ENCODE measurements around the gene YAE1.
"Not testable (repeated sequence)": the region's sequence is repeated elsewhere in the genome, so short reads cannot be mapped to it uniquely, and the experiment has no call there.

The YAE1 gene

GRCh38 chr7:39566023-39566921 is at the start of gene YAE1:
Gene YAE1 (plus strand): TSS chr7:39566404. CDS start chr7:39566419, 15 bp downstream.
- peak; percentile 86 for DNase-seq

GRCh38 chr7:39516498-39516897 is 49.7 kb upstream of the YAE1 start:
- DNase-seq, result no peak

GRCh38 chr7:39517240-39517639 is 49.0 kb upstream of the YAE1 start:
- no peak for DNase-seq

- no peak for DNase-seq
Observed at GRCh38 chr7:39525926-39526325, 40.3 kb upstream of the YAE1 start.

GRCh38 chr7:39526666-39527065 is 39.5 kb upstream of the YAE1 start:
- DNase-seq, result no peak

GRCh38 chr7:39527296-39527695 is 38.9 kb upstream of the YAE1 start:
- DNase-seq, result no peak

- no peak for DNase-seq
Observed at GRCh38 chr7:39527951-39528350, 38.3 kb upstream of the YAE1 start.

- no peak for DNase-seq
Observed at GRCh38 chr7:39528849-39529248, 37.4 kb upstream of the YAE1 start.

- no peak for DNase-seq
Observed at GRCh38 chr7:39529582-39529981, 36.6 kb upstream of the YAE1 start.

- no peak for DNase-seq
Observed at GRCh38 chr7:39530971-39531370, 35.2 kb upstream of the YAE1 start.

- DNase-seq, result no peak
Observed at GRCh38 chr7:39531818-39532217, 34.4 kb upstream of the YAE1 start.

- DNase-seq, result no peak
Observed at GRCh38 chr7:39532832-39533231, 33.4 kb upstream of the YAE1 start.

- no peak for DNase-seq
Observed at GRCh38 chr7:39534599-39534998, 31.6 kb upstream of the YAE1 start.

- no peak for DNase-seq
Observed at GRCh38 chr7:39535064-39535463, 31.1 kb upstream of the YAE1 start.

- DNase-seq, result no peak
Observed at GRCh38 chr7:39535720-39536119, 30.5 kb upstream of the YAE1 start.

- no peak for DNase-seq
Observed at GRCh38 chr7:39536951-39537350, 29.3 kb upstream of the YAE1 start.

- DNase-seq, result peak; percentile 71
Observed at GRCh38 chr7:39539816-39540215, 26.4 kb upstream of the YAE1 start.

GRCh38 chr7:39540320-39540719 is 25.9 kb upstream of the YAE1 start:
- DNase-seq, result peak; percentile 93

- DNase-seq, result no peak
Observed at GRCh38 chr7:39541511-39541910, 24.7 kb upstream of the YAE1 start.

GRCh38 chr7:39544774-39545173 is 21.4 kb upstream of the YAE1 start:
- not testable (repeated sequence) for DNase-seq

GRCh38 chr7:39547336-39547735 is 18.9 kb upstream of the YAE1 start:
- DNase-seq, result peak; percentile 19

- DNase-seq, result no peak
Observed at GRCh38 chr7:39550411-39550810, 15.8 kb upstream of the YAE1 start.

- DNase-seq, result no peak
Observed at GRCh38 chr7:39553436-39553835, 12.8 kb upstream of the YAE1 start.

- no peak for DNase-seq
Observed at GRCh38 chr7:39554583-39555165, 11.5 kb upstream of the YAE1 start.

- DNase-seq, result no peak
Observed at GRCh38 chr7:39557222-39557621, 9.0 kb upstream of the YAE1 start.
